Measurements from ENCODE around the gene STPG3.

STPG3 gene

GRCh38 chr9:137281345-137282116 lies 30.4 kb downstream of the STPG3 start:
- Histone ChIP-seq H3K27ac (no peak overlapping the region), H4K20me1 (ENCODE audit: insufficient read depth) (no peaks in the 10 kb centered on the region), H3K27me3 (ENCODE audit: insufficient read depth, low read depth) (0 out of 2 replicates have a peak, but pooled peaks cover 7% of the 10 kb centered on the region), H3K9ac (no peak overlapping the region), H3K4me1 (ENCODE audit: low read depth, poor library complexity, severe bottlenecking) (peaks cover 7% of the 10 kb centered on the region), H3K79me2 (ENCODE audit: insufficient read depth, low read depth) (no peaks in the 10 kb centered on the region), H3K36me3 (ENCODE audit: insufficient read depth) (no peaks in the 10 kb centered on the region), H3K4me3 (IDR thresholded peaks at IDR 0.05; ENCODE audit: insufficient read depth, low read depth, low read length) (no peak overlapping the region), H2AFZ (ENCODE audit: low read depth) (no peak overlapping the region), H3K4me2 (no peak overlapping the region)
- TF ChIP-seq, protein P1, sequence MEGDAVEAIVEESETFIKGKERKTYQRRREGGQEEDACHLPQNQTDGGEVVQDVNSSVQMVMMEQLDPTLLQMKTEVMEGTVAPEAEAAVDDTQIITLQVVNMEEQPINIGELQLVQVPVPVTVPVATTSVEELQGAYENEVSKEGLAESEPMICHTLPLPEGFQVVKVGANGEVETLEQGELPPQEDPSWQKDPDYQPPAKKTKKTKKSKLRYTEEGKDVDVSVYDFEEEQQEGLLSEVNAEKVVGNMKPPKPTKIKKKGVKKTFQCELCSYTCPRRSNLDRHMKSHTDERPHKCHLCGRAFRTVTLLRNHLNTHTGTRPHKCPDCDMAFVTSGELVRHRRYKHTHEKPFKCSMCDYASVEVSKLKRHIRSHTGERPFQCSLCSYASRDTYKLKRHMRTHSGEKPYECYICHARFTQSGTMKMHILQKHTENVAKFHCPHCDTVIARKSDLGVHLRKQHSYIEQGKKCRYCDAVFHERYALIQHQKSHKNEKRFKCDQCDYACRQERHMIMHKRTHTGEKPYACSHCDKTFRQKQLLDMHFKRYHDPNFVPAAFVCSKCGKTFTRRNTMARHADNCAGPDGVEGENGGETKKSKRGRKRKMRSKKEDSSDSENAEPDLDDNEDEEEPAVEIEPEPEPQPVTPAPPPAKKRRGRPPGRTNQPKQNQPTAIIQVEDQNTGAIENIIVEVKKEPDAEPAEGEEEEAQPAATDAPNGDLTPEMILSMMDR (conservative IDR thresholded peaks at IDR 0.05; ENCODE audit: low read depth, low read length) = no peak

- H3K27ac ChIP-seq = no peak overlapping the region
- H3K36me3 ChIP-seq (ENCODE audit: insufficient read depth) = no peaks in the 10 kb centered on the region
- no peak overlapping the region for H3K9ac ChIP-seq
- no peaks in the 10 kb centered on the region for H3K79me2 ChIP-seq (ENCODE audit: insufficient read depth, low read depth)
- H2AFZ ChIP-seq (ENCODE audit: low read depth) = no peak overlapping the region
- H3K4me3 ChIP-seq (IDR thresholded peaks at IDR 0.05; ENCODE audit: insufficient read depth, low read depth, low read length) = no peak overlapping the region
- H4K20me1 ChIP-seq (ENCODE audit: insufficient read depth) = no peaks in the 10 kb centered on the region
- H3K27me3 ChIP-seq (ENCODE audit: insufficient read depth, low read depth) = 0 out of 2 replicates have a peak, but pooled peaks cover 10% of the 10 kb centered on the region
- TF ChIP-seq, protein P1 (conservative IDR thresholded peaks at IDR 0.05; ENCODE audit: low read depth, low read length) = peak; percentile 60
- H3K4me1 ChIP-seq (ENCODE audit: low read depth, poor library complexity, severe bottlenecking) = peaks cover 15% of the 10 kb centered on the region
- H3K4me2 ChIP-seq = no peak overlapping the region
Measured at GRCh38 chr9:137286975-137287383, 35.9 kb downstream of the STPG3 start.

DNA sequence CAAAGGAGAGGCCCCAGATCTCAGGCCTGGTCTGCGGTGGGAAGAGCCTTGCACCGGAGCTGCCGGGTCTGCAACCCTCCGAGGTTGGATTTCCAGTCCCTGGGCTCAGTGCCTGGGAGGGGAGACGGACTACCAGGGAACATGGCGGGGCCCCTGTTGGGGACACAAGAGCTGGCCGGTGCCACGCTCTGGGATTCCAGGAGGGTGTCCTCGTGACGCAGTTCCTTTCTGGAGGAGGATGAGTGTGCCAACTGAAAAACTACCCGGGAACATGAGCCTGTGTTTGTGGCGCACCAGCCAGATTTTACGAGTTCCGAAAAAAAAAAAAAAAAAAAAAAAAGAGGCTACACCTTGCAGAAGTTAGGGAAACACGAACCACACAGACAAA lies 42.0 kb downstream of the STPG3 start:
- Histone ChIP-seq H3K9ac (no peak overlapping the region), H3K4me3 (IDR thresholded peaks at IDR 0.05; ENCODE audit: insufficient read depth, low read depth, low read length) (no peak overlapping the region)
- TF ChIP-seq, protein P1 (conservative IDR thresholded peaks at IDR 0.05; ENCODE audit: low read depth, low read length) = no peak

GRCh38 chr9:137293482-137294090 lies 42.5 kb downstream of the STPG3 start:
- Histone ChIP-seq H2AFZ (ENCODE audit: low read depth) (no peak overlapping the region), H3K4me3 (IDR thresholded peaks at IDR 0.05; ENCODE audit: insufficient read depth, low read depth, low read length) (no peak overlapping the region), H3K79me2 (ENCODE audit: insufficient read depth, low read depth) (no peaks in the 10 kb centered on the region), H3K4me1 (ENCODE audit: low read depth, poor library complexity, severe bottlenecking) (no peaks in the 10 kb centered on the region), H3K36me3 (ENCODE audit: insufficient read depth) (no peaks in the 10 kb centered on the region), H4K20me1 (ENCODE audit: insufficient read depth) (no peaks in the 10 kb centered on the region), H3K27ac (no peak overlapping the region), H3K9ac (no peak overlapping the region), H3K4me2 (no peak overlapping the region), H3K27me3 (ENCODE audit: insufficient read depth, low read depth) (peaks cover 52% of the 10 kb centered on the region)
- TF ChIP-seq, protein P1 (conservative IDR thresholded peaks at IDR 0.05; ENCODE audit: low read depth, low read length) = no peak

More for the DNA sequence above, 42.0 kb downstream of the STPG3 start:
- no peaks in the 10 kb centered on the region for H3K4me1 ChIP-seq (ENCODE audit: low read depth, poor library complexity, severe bottlenecking)
- H3K27me3 ChIP-seq (ENCODE audit: insufficient read depth, low read depth) = peaks cover 47% of the 10 kb centered on the region
- H2AFZ ChIP-seq (ENCODE audit: low read depth) = no peak overlapping the region
- no peaks in the 10 kb centered on the region for H4K20me1 ChIP-seq (ENCODE audit: insufficient read depth)
- no peak overlapping the region for H3K4me2 ChIP-seq
- H3K27ac ChIP-seq = no peak overlapping the region
- H3K79me2 ChIP-seq (ENCODE audit: insufficient read depth, low read depth) = no peaks in the 10 kb centered on the region
- no peaks in the 10 kb centered on the region for H3K36me3 ChIP-seq (ENCODE audit: insufficient read depth)
